HG03095 (cell line): ENCODE measurements around the gene MYLK4.

Source experiments
- ATAC-seq: cut with Tn5 transposase; IDR thresholded peaks from one replicate; pipeline ENCODE4 v1.9.1; 2021; ENCODE audit warnings: moderate library complexity; ENCODE audit not compliant: unreplicated experiment

Gene MYLK4

DNA sequence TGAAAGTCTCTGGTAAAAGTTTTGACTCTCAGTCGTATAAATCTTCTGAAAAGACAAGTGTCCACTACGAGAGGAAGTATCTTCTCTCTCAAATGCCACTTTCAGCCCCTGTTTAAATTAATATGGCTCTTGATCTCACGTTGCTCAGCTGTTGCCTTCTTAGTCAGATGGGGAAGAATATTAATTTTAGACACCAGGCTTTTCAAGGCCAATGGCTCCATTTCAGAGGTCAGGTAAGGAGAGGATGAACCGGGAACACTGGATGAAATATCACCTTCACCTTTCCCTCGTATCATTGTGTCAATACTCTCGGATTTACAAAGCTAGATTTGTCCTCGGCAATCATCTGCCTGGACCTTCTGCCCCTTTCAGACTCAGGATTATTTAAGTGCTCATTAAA, at the start of gene MYLK4:
Gene MYLK4 (minus strand): TSS at position 91 of the 400 bp plus-strand sequence. CDS start 1,628 bp downstream, outside the sequence.
- ATAC-seq, result no peak

DNA sequence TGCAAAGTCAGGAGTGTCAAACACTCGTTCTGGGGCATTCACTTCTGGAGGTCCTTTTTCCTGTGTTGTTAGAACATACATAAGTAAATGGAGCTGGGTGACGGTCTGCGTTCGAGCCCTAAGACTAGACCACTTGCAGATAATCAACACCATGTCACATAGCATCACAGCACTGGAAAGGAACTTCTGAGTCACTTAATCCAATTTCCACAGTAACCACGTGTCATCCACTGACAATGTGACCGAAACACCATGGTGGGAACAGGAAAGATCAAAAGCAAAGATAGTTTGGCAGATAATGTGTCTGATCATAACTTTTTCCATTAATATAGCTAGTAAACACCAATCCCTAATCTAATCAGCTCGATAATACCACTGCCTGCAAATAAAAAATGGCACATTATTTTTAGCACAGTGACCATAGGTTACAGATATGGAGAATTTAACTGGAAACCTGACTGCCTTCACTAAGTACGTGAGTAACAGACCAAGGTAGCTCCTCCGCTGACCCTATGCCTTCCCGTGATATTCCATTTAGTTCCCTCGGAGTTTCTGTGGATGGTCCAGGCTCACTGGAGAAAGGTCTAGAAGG, 49.3 kb upstream of the MYLK4 start:
- ATAC-seq, result no peak

DNA sequence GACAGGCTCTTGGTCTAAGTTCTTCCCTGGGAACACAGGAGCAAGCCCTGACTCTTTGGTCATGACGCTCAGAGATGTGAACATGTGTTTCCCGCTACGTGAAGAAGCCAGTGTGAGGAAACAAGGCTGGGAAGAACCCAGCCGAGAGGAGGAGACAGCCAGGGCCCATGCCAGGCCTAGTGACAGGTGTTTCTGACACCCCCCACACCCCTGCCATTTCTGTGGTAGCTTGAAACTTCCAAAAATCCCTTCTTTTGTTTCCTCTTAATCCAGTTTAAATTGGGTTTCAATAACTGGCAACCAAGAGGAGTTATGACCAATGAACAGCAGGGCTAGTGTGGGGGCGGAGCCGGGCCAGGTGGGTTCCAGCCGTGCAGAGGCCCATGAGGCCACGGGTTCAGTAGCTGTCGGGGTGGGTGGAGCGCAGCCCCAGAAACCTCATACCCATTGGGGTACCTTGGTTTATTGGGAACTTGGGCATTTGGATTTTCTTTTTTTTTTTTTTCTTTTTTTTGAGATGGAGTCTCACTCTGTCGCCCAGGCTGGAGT, 47.9 kb upstream of the MYLK4 start:
- no peak for ATAC-seq

DNA sequence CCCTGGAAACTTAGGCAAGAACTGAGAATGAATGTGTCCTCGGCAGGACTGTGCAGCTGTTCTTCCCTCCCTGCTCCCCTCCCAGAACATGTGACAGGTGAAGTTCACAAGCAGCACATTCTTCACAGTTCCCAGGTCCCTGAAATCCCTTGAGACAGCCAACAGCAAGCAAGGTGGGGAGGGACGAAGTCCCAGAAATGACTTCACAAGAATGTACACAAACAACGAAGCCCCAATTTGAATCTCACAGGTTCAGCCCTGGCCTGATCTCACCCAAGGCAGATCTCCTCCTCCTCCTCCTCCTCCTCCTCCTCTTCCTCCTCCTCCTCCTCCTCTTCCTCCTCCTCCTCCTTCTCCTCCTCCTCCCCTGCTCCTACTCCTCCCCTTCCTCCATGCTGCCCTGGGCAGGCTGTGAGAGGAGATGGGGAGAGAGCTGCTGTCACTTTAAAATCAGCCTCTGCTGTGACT, 46.9 kb upstream of the MYLK4 start:
- ATAC-seq, result no peak

DNA sequence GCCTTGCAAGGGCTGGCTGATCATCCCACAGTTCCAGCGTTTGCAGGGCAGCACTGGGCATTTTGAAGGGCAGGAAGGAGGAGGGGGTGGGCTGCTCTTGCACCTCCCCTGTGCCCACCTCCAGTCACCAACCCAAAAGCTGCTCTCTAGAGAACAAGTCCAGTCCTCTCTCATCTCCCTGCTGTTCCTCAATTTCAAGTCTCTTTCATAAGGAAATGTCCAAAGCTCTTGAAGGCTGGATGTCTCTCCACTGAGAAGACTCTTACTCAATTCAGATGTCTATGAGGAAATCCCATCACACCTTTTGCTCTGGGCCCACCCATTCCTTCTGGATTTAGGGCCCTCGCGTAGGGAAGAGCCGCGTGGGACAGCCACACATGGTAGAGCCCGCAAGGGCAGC, 46.1 kb upstream of the MYLK4 start:
- ATAC-seq, result no peak

DNA sequence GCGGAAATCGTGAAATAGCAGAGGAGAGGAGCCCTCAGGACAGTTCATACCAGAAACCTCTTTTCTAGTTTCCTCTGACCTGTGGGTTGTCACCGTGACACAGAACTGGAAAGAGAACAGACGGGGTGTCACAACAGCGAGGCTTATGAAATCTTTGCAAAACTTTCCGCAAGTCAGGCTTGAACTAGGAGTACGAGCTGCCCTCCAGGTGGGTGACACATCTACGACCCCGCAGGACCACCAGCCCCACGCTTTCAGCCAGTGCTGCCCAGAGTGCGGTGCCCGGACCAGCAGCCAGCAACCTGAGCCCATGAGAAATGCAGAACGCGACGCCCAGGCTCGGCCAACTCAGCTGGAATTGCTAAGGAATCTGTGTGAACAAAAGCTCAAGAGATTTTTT, 45.2 kb upstream of the MYLK4 start:
- ATAC-seq, result no peak

DNA sequence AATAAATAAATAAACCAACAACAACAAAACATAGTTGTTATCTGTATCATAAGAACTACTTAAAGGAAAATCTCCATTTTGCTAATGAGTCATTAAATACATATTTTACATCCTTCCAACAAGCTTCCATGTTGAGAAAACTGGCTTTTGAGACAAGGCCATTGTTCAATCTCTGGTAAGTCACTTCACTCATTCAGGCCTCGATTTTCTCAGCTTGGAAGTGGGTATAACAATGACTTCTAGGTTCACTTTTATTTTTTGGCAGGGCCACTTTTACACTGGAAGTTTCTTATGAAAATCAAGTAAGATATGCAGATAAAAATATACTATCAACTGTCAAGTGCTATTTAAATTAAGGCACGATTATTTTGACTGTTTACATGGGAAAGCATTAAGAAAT, 44.4 kb upstream of the MYLK4 start:
- ATAC-seq, result no peak

DNA sequence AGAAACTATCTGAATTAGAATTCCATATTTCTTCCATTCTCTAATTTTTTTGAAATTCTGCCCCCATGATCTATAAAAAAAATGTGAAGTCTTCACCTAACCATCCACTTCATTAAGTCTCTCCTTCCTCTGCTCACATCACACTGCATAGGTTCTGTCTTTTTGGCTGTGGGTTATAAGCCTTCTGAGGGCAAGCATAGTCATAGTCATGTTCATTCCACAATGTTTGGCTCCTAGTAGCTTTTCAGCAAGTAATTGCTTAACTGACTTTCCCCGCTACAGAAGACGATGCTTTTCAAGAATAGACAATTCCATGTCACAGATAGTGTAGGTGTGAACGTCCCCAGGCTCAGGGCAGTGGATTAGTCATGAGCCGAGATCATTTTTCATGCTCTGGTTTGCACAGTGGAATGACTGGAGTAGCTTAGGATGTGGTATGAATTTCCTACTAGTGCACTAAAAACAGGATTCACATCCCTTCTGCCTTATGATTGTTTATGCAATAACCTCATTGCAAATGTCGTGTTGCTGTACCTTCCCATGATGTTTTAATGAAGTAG, 43.5 kb upstream of the MYLK4 start:
- ATAC-seq, result no peak

DNA sequence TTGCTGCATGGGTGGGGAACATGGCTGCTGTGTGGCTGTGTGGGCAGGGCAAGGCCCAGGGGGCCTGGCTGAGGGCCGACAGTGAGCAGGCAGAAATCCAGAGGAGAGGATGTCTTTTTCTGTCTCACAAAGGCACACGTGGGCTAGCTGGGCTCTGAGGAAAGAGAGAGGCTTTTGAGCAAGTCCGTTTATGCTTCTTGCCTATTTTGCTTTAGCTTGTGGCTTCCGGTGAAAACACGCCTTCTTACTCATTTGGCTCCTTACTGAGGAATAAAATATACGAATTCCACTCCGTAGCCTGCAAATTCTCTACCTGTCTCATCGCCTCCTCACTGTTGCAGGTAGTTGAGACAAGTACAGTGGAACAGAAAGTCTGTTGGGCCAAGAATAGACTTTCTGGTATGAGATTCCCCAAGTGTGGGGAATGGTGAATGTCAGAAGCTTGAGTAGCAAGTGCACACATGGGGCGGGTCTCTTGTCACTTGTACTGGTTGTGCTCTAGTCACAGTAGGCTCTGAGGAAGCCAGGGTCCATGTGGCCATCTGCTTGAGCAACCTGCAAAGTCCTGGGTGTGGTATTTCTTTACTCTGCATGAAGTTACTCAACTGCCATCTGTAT, 42.9 kb upstream of the MYLK4 start:
- no peak for ATAC-seq

DNA sequence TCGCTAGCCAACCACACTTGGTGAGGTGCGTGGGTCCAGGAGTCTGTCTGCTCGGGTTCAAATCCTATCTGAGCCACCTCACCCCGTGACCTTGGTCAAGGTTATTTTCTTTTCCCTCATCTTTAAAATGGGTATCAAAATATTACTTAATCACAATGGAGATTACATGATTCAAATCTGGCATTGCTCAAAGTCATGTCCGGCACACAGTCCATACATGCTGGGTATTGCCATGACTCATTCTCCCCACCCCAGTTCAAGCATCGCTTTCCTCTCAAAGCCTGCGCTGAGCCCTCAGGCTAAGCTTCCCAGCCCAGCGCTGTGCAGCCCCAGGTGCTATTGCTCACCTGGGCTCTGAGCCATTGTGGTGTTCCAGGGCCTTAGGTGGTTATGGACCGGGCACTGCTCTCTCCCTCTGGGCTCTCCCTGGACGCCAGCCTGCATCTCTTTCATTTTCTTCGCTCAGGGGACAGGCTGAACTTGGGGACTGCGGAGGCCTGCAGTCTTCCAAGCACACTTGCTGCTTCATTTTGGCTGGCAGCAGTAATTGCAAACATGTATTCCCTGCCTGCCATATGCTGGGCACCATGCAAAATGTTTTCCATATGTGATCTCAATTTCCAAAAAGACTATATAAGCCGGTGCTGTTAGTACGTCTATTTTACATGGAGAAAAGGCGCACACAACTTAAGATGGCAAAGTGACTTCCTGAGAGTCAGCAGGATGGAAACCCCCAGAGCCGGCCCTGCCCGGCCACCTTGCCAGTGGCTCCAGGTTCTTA, 41.8 kb upstream of the MYLK4 start:
- ATAC-seq, result no peak

DNA sequence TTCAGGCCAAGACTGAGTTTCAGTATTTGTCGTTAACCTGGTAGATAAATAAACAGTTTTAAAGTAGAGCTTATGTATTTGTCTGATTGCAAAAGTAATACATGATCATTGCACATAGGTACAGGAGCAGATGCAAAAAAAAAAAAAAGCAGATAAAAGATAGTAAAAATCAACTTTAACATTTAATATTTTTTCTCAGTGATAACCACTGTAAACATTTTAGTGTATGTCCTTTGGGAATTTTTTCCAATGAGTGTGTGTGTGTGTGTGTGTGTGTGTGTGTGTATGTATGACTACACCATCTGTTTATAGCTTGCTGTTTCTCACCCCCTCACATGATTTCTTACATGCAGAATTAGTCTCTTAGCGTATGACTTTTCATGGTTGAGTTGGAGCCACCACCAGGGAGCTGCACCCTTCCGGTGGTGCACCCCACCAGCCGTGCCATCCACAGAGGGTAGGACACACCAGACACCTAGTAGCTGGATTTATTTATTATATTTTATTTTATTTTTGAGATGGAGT, 40.8 kb upstream of the MYLK4 start:
- no peak for ATAC-seq

DNA sequence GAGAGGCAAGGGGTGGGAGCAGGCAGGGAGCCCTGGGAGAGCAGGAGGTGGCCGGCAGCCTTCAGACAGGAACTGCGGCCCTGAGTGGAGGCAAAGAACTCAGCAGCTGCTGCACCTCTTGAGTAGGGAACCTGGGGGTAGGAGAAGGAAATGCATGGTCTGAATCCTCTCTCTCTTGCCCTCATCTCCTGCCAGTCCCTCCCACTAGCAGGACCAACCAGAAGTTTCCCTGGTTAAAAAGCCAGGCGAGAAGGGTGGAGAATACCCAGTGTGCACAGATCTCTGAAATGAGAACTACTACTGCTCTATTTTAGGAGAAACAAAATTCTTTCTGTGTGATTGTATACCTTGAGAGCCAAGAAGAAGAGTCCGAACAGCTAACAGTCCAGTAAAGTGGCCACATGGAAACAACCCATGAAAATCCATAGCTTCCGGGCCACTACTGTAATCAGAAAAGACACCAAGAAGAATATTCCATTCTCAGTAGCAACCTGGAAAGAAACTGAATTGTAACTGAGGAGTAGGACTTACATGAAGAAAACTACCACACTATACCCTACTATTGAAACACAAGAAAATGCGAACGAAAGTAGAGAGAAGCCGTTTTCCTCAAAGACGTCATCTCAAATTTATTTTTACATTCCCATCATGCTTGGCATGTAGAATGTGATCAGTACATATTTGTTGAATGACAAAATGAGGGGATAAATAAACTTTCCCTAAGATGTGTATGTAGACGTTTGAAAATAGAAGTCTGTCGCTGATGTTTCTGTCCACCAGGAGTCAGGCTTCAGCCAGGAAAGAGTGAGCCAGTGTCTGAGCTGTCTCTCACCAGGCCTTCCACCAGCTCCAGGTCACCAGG, 40.1 kb upstream of the MYLK4 start:
- no peak for ATAC-seq

DNA sequence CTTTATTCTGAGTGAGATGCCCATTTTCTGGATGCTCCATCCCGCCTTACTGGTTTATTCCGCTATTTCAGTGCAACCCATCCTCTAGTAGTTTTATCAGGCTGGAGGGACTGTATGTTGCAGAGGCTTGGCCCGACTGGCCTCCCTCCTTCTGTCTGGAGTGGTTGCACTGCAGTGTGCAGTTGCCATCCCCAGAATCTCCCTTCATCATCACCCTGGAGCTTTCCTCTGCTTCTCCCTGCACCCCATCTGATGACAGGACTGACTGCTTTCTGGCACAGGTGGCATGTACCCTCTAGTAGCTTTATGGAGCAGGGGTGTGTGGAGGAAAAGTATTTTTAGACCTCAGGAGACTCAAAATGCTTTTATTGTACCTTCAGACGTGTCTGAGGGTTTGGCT, 35.5 kb upstream of the MYLK4 start:
- ATAC-seq, result no peak

DNA sequence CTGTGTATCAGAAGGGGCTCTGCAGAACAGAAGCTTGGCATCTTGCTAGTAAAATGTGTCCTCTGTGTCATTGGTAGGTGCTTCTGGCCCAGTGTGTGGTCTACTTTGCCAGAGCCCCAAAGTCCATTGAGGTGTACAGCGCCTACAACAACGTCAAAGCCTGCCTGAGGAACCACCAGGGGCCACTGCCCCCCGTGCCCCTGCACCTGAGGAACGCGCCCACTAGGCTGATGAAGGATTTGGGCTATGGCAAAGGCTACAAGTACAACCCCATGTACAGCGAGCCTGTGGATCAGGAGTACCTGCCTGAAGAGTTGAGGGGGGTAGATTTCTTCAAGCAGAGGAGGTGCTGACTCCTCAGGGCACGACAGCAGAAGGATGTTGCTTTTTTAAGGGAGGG, 34.2 kb upstream of the MYLK4 start:
- no peak for ATAC-seq

DNA sequence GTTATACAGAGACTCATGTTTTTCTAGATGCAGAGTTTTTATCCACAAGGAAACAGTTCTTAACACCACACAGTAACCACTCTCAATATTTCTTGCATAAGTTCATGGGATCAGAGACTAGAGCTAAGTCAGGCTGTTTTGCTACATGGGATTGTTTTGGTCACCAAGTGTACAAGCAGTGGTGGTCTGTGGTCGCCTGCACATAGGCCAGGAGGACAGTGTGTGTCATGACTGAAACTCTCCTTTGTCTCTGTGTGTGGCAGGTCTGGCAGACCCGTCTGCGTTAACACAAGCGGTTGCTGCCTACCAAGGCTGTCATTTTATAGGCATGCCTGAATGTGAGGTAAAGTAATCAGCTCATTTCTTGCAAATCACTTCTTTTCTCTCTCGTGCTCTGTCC, 33.3 kb upstream of the MYLK4 start:
- ATAC-seq, result no peak

DNA sequence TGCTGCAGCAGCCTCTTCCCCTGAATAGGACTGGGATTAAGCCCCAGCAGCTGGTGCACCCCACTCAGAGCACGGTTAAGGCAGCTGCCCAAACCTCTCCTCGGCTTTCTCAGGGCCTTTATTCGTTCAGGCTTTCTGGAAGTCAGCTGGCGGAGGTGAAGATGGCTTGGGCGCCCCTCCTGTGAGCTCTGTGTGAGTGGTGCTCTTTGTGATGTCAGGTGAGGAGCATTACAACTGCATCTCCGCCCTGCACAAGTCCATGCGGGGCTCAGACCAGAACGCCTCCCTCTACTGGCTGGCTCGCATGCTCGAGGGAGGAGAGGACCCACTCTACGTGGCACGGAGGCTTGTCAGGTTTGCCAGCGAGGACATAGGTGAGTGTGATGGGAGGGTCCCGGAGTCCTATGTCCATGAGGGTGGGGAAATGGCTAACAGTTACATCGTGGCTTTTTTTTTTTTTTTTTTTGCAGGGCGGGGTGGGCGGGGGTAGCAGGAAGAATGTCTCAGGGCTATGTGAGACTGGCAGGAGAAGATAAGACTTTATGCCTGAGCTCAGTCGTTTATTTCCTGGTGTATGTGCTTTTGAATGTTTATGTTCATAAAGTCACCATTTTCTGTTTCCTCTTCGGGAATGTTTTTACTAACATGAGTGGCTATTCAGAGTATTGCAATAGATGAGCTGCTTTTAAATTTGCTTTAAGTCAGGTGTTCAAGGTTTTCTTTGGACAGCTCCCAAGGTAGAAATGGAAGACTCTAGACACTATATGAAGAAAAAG, 32.7 kb upstream of the MYLK4 start:
- ATAC-seq, result no peak

DNA sequence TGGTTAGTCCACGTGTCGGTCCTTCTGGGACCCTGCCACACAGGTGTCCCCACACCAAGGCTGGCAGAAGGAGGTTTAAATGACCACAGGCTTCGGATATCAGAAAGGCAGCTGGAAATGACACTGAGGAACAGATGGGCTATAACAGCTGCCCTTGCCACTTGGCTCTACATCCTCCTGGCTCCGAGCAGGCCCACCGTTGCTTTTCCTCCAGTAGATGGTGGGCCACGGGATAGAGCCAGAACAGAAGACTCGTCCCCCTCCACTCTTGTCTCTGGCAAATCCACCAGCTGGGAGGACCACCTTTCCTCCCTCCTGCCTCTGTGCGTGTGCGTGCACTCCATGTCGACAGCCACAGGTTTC, 32.1 kb upstream of the MYLK4 start:
- ATAC-seq, result no peak

DNA sequence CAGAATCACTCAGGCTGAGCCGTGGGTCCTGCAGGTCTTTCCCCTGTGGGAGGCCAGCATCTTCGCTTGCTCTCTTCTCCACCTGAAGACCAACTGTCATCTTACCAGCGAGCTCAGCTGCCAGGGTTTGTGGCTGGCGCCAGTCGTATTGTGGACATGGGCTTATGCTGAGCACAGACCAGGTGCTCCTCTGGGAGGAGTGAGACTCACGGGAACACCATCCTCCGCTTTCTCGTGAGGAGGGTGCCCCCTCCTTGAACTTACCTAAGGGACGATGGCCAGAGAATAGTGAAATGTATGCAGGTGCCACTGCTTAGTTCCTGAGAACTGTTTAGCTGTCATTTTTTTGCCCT, 31.6 kb upstream of the MYLK4 start:
- no peak for ATAC-seq

DNA sequence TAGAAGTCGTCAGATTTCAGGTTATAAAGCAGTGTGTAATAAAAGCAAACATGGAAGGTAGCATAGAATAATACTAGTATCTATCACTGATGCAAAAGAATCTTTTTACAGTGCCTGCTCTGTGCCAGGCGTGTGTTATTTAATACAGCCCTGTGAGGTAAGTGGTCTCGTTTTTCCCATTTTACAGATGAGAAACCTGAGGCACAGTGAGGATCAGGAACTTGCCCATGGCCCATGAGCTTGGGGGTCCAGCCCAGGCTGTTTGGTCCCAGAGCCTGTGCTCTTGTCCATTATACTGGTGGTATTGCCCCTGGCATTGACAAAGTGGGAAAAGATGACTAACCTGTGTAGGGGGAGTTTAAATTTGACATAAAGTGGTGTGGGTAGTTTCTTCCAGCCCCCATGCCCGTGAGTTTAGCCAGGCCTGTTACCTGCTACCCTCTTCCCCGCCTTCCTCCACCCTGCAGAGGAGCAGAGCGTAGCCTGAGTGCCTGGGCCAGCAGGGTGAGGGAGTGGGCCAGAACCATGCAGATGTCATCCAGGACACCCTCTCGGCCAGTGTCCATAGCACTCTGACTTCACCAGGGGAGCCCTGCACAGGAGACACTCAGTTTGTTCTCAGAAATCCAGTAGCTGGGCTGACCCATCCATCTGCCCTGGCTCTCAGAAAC, 31.1 kb upstream of the MYLK4 start:
- ATAC-seq, result no peak
